GM12801 (cell line): Measurements from ENCODE around the gene LSS.

ENCODE experiments used
- TF ChIP-seq, protein P1 (sequence below): IDR thresholded peaks from one replicate; pipeline ENCODE4 v1.5.1; 2011; ENCODE audit warnings: control low read depth; ENCODE audit not compliant: insufficient read length; ENCODE audit errors: extremely low read depth

LSS gene

GRCh38 chr21:46194374-46195334 lies 33.9 kb downstream of the LSS start:
- TF ChIP-seq, protein P1, sequence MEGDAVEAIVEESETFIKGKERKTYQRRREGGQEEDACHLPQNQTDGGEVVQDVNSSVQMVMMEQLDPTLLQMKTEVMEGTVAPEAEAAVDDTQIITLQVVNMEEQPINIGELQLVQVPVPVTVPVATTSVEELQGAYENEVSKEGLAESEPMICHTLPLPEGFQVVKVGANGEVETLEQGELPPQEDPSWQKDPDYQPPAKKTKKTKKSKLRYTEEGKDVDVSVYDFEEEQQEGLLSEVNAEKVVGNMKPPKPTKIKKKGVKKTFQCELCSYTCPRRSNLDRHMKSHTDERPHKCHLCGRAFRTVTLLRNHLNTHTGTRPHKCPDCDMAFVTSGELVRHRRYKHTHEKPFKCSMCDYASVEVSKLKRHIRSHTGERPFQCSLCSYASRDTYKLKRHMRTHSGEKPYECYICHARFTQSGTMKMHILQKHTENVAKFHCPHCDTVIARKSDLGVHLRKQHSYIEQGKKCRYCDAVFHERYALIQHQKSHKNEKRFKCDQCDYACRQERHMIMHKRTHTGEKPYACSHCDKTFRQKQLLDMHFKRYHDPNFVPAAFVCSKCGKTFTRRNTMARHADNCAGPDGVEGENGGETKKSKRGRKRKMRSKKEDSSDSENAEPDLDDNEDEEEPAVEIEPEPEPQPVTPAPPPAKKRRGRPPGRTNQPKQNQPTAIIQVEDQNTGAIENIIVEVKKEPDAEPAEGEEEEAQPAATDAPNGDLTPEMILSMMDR, result no peak

GRCh38 chr21:46193829-46194373 lies 34.7 kb downstream of the LSS start:
- TF ChIP-seq, protein P1, result no peak

DNA sequence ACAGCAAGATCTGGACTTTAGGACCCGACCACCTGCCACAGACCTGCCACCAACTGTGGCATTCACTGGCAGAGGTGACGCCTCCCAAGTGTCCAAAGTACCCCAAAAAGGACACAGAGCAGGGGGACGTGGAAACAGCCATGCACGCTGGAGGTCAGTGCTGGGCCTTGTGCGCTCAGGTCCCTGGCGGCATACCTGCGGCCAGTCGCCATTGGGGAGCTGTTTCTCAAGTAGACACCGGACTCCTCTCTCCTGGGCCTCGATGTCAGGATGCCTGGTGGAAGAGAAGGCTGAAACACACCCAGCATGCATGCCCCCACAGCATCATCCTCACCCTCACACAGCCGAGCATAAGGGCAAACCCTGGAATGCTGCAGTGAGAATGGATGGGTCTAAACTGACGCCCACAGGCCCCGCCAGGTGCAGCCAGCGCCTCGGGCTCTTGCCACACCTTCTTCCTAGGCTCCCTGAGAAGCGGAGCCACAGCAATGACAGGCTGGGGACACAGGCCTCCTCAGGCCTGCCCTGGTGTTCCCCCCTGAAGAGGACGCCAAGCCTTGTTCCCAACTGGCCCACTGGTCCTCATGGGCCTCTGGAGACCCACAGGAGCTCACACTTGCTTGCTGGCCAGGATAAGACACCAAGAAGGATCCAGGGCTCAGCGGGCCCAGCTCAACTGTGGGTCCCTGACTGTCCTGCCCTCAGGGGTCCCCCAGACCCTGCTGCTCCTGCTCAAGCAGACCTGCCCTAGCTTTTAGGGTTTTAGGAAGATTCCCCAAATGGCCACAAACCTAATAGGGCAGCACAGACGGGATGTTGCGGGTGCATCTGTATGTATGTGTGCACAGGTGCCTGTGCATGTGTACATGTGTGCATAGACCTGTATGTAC lies 36.6 kb downstream of the LSS start:
- TF ChIP-seq, protein P1, result no peak

GRCh38 chr21:46191257-46191685 lies 37.3 kb downstream of the LSS start:
- TF ChIP-seq, protein P1, result no peak

GRCh38 chr21:46190491-46191131 lies 38.0 kb downstream of the LSS start:
- TF ChIP-seq, protein P1, result no peak

DNA sequence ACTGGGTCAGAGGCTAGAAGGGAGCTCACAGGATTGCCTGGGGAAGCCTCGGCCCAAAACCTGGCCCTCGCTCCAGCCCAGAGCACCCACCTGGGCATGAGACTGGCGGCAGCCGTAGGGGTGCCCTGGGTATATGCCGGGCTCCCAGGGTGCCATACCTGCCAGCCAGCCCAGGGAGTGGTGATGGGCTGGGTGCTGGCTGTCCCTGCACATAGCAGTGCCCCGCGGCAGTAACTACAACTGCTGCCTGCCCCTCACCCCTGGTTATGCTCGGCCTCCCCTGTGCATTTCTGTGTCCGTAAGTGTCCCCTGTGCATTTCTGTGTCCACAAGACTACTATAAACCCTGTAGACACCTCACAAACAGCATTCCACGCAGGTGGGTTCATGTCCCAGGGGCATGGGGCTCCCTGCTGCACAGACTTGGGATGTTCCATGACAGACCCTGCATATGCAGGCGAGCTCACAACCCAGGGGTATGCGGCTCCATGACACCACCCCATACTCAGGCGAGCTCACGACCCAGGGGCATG lies 38.5 kb downstream of the LSS start:
- TF ChIP-seq, protein P1, result no peak
